Measurements from ENCODE around the gene ETF1. TPM values are rescaled to one million over a fixed set of nuclear protein-coding genes. Genes with fewer than 3 reads are reported as not detected.

Gene ETF1
- total and polyA plus RNA-seq, 4 donors = 55.7 to 73.7 (median 62.9) TPM

GRCh38 chr5:138460032-138460693 lies 82.9 kb downstream of the ETF1 start:
- Histone ChIP-seq H3K36me3 (ENCODE audit: control insufficient read depth, insufficient read depth, low read length) (no peaks in the 10 kb centered on the region), H3K4me1 (ENCODE audit: control insufficient read depth, insufficient read depth, low read length) (peaks cover 43% of the 10 kb centered on the region), H3K27ac (ENCODE audit: low read depth, low read length) (no peak overlapping the region), H3K4me3 (ENCODE audit: low read depth, low read length) (no peak overlapping the region), H3K27me3 (ENCODE audit: control insufficient read depth, insufficient read depth, low read length) (no peaks in the 10 kb centered on the region), H3K9me3 (ENCODE audit: control insufficient read depth, insufficient read depth, low read length) (no peaks in the 10 kb centered on the region)
- no peak for DNase-seq (ENCODE audit: low read depth in 4 of 6, low spot score in 6 of 6)
- WGBS (ENCODE audit: insufficient coverage) = 73% methylated on average over 4 of the region's 4 CpGs

GRCh38 chr5:138459311-138459933 lies 83.6 kb downstream of the ETF1 start:
- WGBS (ENCODE audit: insufficient coverage) = 94% methylated on average over 10 of the region's 11 CpGs
- Histone ChIP-seq H3K4me1 (ENCODE audit: control insufficient read depth, insufficient read depth, low read length) (peaks cover 48% of the 10 kb centered on the region), H3K9me3 (ENCODE audit: control insufficient read depth, insufficient read depth, low read length) (no peaks in the 10 kb centered on the region), H3K27ac (ENCODE audit: low read depth, low read length) (no peak overlapping the region), H3K36me3 (ENCODE audit: control insufficient read depth, insufficient read depth, low read length) (no peaks in the 10 kb centered on the region), H3K27me3 (ENCODE audit: control insufficient read depth, insufficient read depth, low read length) (no peaks in the 10 kb centered on the region), H3K4me3 (ENCODE audit: low read depth, low read length) (no peak overlapping the region)
- no peak for DNase-seq (ENCODE audit: low read depth in 4 of 6, low spot score in 6 of 6)

DNA sequence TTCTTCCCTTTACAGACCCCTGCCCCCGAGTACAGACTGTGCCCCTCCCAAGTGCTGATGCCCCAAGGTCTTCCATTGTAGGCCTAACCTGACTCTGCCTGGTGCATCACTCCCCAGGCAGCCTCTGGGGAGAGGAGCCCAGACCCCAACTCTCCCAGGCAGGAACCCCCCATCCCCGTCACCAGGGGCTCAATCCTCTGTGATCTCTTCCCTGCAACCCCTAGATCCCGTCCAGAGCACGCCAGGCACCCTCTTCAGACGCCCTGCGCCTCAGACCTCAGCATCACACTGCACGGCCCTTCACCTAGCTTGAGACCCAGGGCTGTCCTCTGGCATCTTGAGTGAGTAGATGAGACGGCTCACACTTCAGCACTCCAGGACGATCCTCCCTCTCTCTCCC lies 84.2 kb downstream of the ETF1 start:
- no peak overlapping the region for H3K27ac ChIP-seq (ENCODE audit: low read depth, low read length)
- H3K4me1 ChIP-seq (ENCODE audit: control insufficient read depth, insufficient read depth, low read length) = peaks cover 44% of the 10 kb centered on the region
- H3K27me3 ChIP-seq (ENCODE audit: control insufficient read depth, insufficient read depth, low read length) = no peaks in the 10 kb centered on the region
- WGBS (ENCODE audit: insufficient coverage) = 86% methylated on average over 5 of the region's 9 CpGs
- H3K4me3 ChIP-seq (ENCODE audit: low read depth, low read length) = no peak overlapping the region
- no peaks in the 10 kb centered on the region for H3K36me3 ChIP-seq (ENCODE audit: control insufficient read depth, insufficient read depth, low read length)
- no peaks in the 10 kb centered on the region for H3K9me3 ChIP-seq (ENCODE audit: control insufficient read depth, insufficient read depth, low read length)
- no peak for DNase-seq (ENCODE audit: low read depth in 4 of 6, low spot score in 6 of 6)

DNA sequence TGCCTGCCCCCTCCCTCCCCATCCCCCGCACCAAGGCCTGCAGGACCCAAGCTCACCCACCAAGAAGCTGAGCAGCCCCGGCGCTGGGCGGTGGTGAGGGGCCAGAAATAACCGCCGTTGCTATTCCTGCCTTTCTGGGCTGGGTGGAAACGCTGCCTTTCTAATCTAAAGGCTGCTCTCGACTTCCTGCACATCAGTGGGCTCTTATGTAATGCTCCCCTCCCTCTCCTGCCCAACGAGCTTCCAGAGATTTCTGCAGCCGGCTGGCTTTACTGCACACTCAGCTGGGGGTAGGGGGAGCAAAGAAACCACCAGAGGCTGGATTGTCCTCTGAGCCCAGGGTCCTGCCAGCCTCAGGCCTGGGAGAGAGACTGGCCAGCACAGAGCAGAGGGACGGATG lies 84.7 kb downstream of the ETF1 start:
- 42% methylated on average over 9 of the region's 11 CpGs for WGBS (ENCODE audit: insufficient coverage)
- Histone ChIP-seq H3K27ac (ENCODE audit: low read depth, low read length) (no peak overlapping the region), H3K4me1 (ENCODE audit: control insufficient read depth, insufficient read depth, low read length) (peaks cover 39% of the 10 kb centered on the region), H3K9me3 (ENCODE audit: control insufficient read depth, insufficient read depth, low read length) (no peaks in the 10 kb centered on the region), H3K4me3 (ENCODE audit: low read depth, low read length) (no peak overlapping the region), H3K36me3 (ENCODE audit: control insufficient read depth, insufficient read depth, low read length) (no peaks in the 10 kb centered on the region), H3K27me3 (ENCODE audit: control insufficient read depth, insufficient read depth, low read length) (no peaks in the 10 kb centered on the region)
- peak in 1 of 6 donors; percentile 41 for DNase-seq (ENCODE audit: low read depth in 4 of 6, low spot score in 6 of 6)

GRCh38 chr5:138457531-138458275 lies 85.3 kb downstream of the ETF1 start:
- H3K36me3 ChIP-seq (ENCODE audit: control insufficient read depth, insufficient read depth, low read length) = no peaks in the 10 kb centered on the region
- no peak overlapping the region for H3K4me3 ChIP-seq (ENCODE audit: low read depth, low read length)
- no peaks in the 10 kb centered on the region for H3K27me3 ChIP-seq (ENCODE audit: control insufficient read depth, insufficient read depth, low read length)
- DNase-seq (ENCODE audit: low read depth in 4 of 6, low spot score in 6 of 6) = peak in 1 of 6 donors; percentile 62
- H3K9me3 ChIP-seq (ENCODE audit: control insufficient read depth, insufficient read depth, low read length) = no peaks in the 10 kb centered on the region
- 77% methylated on average over 10 of the region's 12 CpGs for WGBS (ENCODE audit: insufficient coverage)
- H3K4me1 ChIP-seq (ENCODE audit: control insufficient read depth, insufficient read depth, low read length) = peaks cover 33% of the 10 kb centered on the region
- H3K27ac ChIP-seq (ENCODE audit: low read depth, low read length) = no peak overlapping the region

Small RNA genes lying within 50 kb of the gene (small RNA-seq; reads per million reads assigned to genes)
- gene RF00154 (ENCODE audit: low replicate concordance) = 17.3 reads per million, percentile 96 among the genes with 10 or more reads in this experiment
- 222 reads per million, percentile 99 among the genes with 10 or more reads in this experiment for gene SNORD63 (ENCODE audit: low replicate concordance)

Other genes with a start within 250 kb of the ETF1 start
- 1 to 10 TPM; 3.7 to 4.4 TPM for gene CDC25C, start 211.4 kb downstream of the ETF1 start, total RNA-seq
- 1 to 10 TPM; 3.3 to 4.2 TPM for gene CDC25C, start 211.4 kb downstream of the ETF1 start, polyA plus RNA-seq (ENCODE audit: insufficient read length in 2 of 2)
- 10 to 100 TPM; 21.5 to 26.2 TPM for gene FAM53C, start 205.0 kb downstream of the ETF1 start, total RNA-seq
- 10 to 100 TPM; 33.8 to 34.9 TPM for gene FAM53C, start 205.0 kb downstream of the ETF1 start, polyA plus RNA-seq (ENCODE audit: insufficient read length in 2 of 2)
- 10 to 100 TPM; 76.6 to 77.8 TPM for gene KDM3B, start 190.6 kb downstream of the ETF1 start, total RNA-seq
- gene KDM3B, start 190.6 kb downstream of the ETF1 start, polyA plus RNA-seq (ENCODE audit: insufficient read length in 2 of 2) = 10 to 100 TPM; 62.2 to 73.4 TPM
- gene REEP2, start 104.2 kb downstream of the ETF1 start, total RNA-seq = 10 to 100 TPM; 48.1 to 90.8 TPM
- gene REEP2, start 104.2 kb downstream of the ETF1 start, polyA plus RNA-seq (ENCODE audit: insufficient read length in 2 of 2) = 100 to 1,000 TPM; 243 to 272 TPM
- gene EGR1, start 77.8 kb downstream of the ETF1 start, total RNA-seq = 10 to 100 TPM; 18.0 to 22.9 TPM
- 10 to 100 TPM; 29.1 to 93.2 TPM for gene EGR1, start 77.8 kb downstream of the ETF1 start, polyA plus RNA-seq (ENCODE audit: insufficient read length in 2 of 2)
- 100 to 1,000 TPM; 218 to 236 TPM for gene HSPA9, start 32.2 kb upstream of the ETF1 start, total RNA-seq
- 100 to 1,000 TPM; 232 to 236 TPM for gene HSPA9, start 32.2 kb upstream of the ETF1 start, polyA plus RNA-seq (ENCODE audit: insufficient read length in 2 of 2)
- gene CTNNA1, start 210.2 kb upstream of the ETF1 start, total RNA-seq = 100 to 1,000 TPM; 280 to 295 TPM
- 100 to 1,000 TPM; 208 to 225 TPM for gene CTNNA1, start 210.2 kb upstream of the ETF1 start, polyA plus RNA-seq (ENCODE audit: insufficient read length in 2 of 2)

All from spinal cord (tissue), 10 donors.